Measurements from ENCODE around the gene KCTD3.

KCTD3 gene

GRCh38 chr1:215606564-215607168 is 39.6 kb downstream of the KCTD3 start:
- no peak for DNase-seq

GRCh38 chr1:215607412-215607811 is 40.3 kb downstream of the KCTD3 start:
- no peak for DNase-seq

- no peak for DNase-seq
Measured at GRCh38 chr1:215608646-215609045, 41.5 kb downstream of the KCTD3 start.

GRCh38 chr1:215612391-215612790 is 45.3 kb downstream of the KCTD3 start:
- no peak for DNase-seq

GRCh38 chr1:215617979-215618378 is 50.9 kb downstream of the KCTD3 start:
- no peak for DNase-seq

GRCh38 chr1:215623162-215623561 is 56.1 kb downstream of the KCTD3 start:
- DNase-seq: no peak

GRCh38 chr1:215625949-215626348 is 58.8 kb downstream of the KCTD3 start:
- DNase-seq: no peak

- no peak for DNase-seq
Measured at GRCh38 chr1:215631040-215631439, 63.9 kb downstream of the KCTD3 start.

GRCh38 chr1:215631489-215631888 is 64.4 kb downstream of the KCTD3 start:
- no peak for DNase-seq

- DNase-seq: no peak
Measured at GRCh38 chr1:215635827-215636226, 68.7 kb downstream of the KCTD3 start.

GRCh38 chr1:215636258-215636965 is 69.3 kb downstream of the KCTD3 start:
- no peak for DNase-seq

- DNase-seq: no peak
Measured at GRCh38 chr1:215637041-215637573, 70.0 kb downstream of the KCTD3 start.

- no peak for DNase-seq
Measured at GRCh38 chr1:215640429-215641148, 73.5 kb downstream of the KCTD3 start.

GRCh38 chr1:215643592-215644321 is 76.7 kb downstream of the KCTD3 start:
- no peak for DNase-seq

GRCh38 chr1:215645182-215645581 is 78.1 kb downstream of the KCTD3 start:
- no peak for DNase-seq

- DNase-seq: no peak
Measured at GRCh38 chr1:215645861-215646260, 78.8 kb downstream of the KCTD3 start.

- DNase-seq: no peak
Measured at GRCh38 chr1:215647738-215648137, 80.6 kb downstream of the KCTD3 start.

GRCh38 chr1:215648957-215649356 is 81.9 kb downstream of the KCTD3 start:
- no peak for DNase-seq

- no peak for DNase-seq
Measured at GRCh38 chr1:215650446-215651149, 83.5 kb downstream of the KCTD3 start.

- DNase-seq: no peak
Measured at GRCh38 chr1:215651867-215652266, 84.8 kb downstream of the KCTD3 start.

GRCh38 chr1:215652371-215652770 is 85.3 kb downstream of the KCTD3 start:
- DNase-seq: no peak

- DNase-seq: no peak
Measured at GRCh38 chr1:215657047-215657446, 89.9 kb downstream of the KCTD3 start.

GRCh38 chr1:215660259-215660658 is 93.2 kb downstream of the KCTD3 start:
- DNase-seq: no peak

Data from stimulated activated naive CD4-positive, alpha-beta T cell (primary cell).